Endodermal cell (in vitro differentiated cells): ENCODE data around the gene NFIC. TPM values are rescaled to one million over a fixed set of nuclear protein-coding genes. Genes with fewer than 3 reads are reported as not detected.

Experiments used
- DNase-seq: peaks from one replicate; pipeline ENCODE4 v3.0.0-alpha.2; 2017
- H3K27ac ChIP-seq: 2 replicates; pipeline ENCODE4 v1.5.1; 2013; ENCODE audit warnings: mild to moderate bottlenecking, low read depth, low read length, moderate library complexity
- H3K27me3 ChIP-seq: 2 replicates; pipeline ENCODE4 v1.6.1; 2013; ENCODE audit warnings: mild to moderate bottlenecking, low read length, moderate library complexity; ENCODE audit not compliant: insufficient read depth, control insufficient read depth, poor library complexity, severe bottlenecking
- H3K36me3 ChIP-seq: 2 replicates; pipeline ENCODE4 v1.7.0; 2013; ENCODE audit warnings: mild to moderate bottlenecking, low read length, moderate library complexity; ENCODE audit not compliant: control insufficient read depth, insufficient read depth
- H3K4me1 ChIP-seq: one replicate; pipeline ENCODE4 v1.7.0; 2013; ENCODE audit warnings: low read length; ENCODE audit not compliant: control insufficient read depth, insufficient read depth
- H3K4me3 ChIP-seq: 2 replicates; pipeline ENCODE4 v1.5.1; 2013; ENCODE audit warnings: mild to moderate bottlenecking, low read length, moderate library complexity
- H3K9ac ChIP-seq: 2 replicates; pipeline ENCODE4 v1.6.1; 2013; ENCODE audit warnings: mild to moderate bottlenecking, low read length, moderate library complexity; ENCODE audit not compliant: poor library complexity, severe bottlenecking; ENCODE audit errors: extremely low read depth
- H3K9me3 ChIP-seq: 2 replicates; pipeline ENCODE4 v1.6.1; 2013; ENCODE audit warnings: mild to moderate bottlenecking, low read length, moderate library complexity; ENCODE audit not compliant: control insufficient read depth
- H3K27ac Mint-ChIP-seq: 2 replicates; pipeline ENCODE4 v1.8.0; 2020; ENCODE audit warnings: mixed read lengths
- H3K27me3 Mint-ChIP-seq: 2 replicates; pipeline ENCODE4 v1.8.0; 2021; ENCODE audit warnings: mild to moderate bottlenecking, mixed read lengths; ENCODE audit not compliant: insufficient read depth
- H3K36me3 Mint-ChIP-seq: 2 replicates; pipeline ENCODE4 v1.8.0; 2020; ENCODE audit warnings: low read depth, mixed read lengths
- H3K4me1 Mint-ChIP-seq: 2 replicates; pipeline ENCODE4 v1.8.0; 2020; ENCODE audit warnings: mixed read lengths
- H3K4me3 Mint-ChIP-seq: 2 replicates; pipeline ENCODE4 v1.8.0; 2020; ENCODE audit warnings: mild to moderate bottlenecking, moderate library complexity, mixed read lengths
- H3K9me3 Mint-ChIP-seq: 2 replicates; pipeline ENCODE4 v1.8.0; 2020; ENCODE audit warnings: mild to moderate bottlenecking, mixed read lengths
- WGBS, 2 experiments: methylation state at CpG; one replicate each; pipeline versions ENCODE4 v1.1.5 to v1.1.7; 2013; ENCODE audit warnings: missing lambda C conversion rate in 2 of 2, mixed read lengths in 1 of 2; ENCODE audit not compliant: insufficient coverage in 1 of 2, insufficient read length in 1 of 2; 5-methylcytosine and 5-hydroxymethylcytosine counted together
- total RNA-seq, 2 donors: library from RNA; stranded (reverse); fragmentation: NEBNext Ultra II Directional in 1 of 2; extraction: Animal tissue kit (Norgen Biotek cat#: 25700) in 1 of 2; gene quantifications; 2 replicates in 1 of 2; 3 replicates in 1 of 2; pipeline ENCODE4 v1.2.1, GENCODE V29; 2021
- TF ChIP-seq, protein P1 (sequence below): fragments of 200-600 bp; sonication (generic); conservative IDR thresholded peaks from 2 replicates; pipeline ENCODE4 v1.5.0; 2021; ENCODE audit warnings: antibody characterized with exemption, mild to moderate bottlenecking

Gene NFIC
- total RNA-seq, 2 donors from 2014 or later = 5.2 to 6.6 TPM

DNA sequence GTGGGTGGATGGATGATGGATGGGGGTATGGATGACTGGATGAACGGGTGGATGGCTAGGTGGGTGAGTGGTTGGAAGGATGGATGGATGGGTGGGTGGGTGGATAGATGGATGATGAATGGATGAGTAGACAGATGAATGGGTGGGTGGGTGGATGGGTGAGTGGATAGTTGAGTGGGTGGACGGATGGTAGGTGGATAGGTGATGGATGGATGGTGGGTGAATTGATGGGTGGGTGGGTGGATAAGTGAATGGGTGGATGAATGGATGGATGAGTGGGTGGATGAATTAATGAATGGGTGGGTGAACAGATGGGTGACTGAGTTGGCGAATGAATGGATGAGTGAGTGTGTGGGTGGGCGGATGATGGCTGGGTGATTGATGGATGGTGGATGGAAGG, 109.1 kb downstream of the NFIC start:
- Histone ChIP-seq H3K9me3 (no peaks in the 10 kb centered on the region), H3K36me3 (no peaks in the 10 kb centered on the region), H3K27me3 (peaks cover 11% of the 10 kb centered on the region), H3K27ac (no peak overlapping the region), H3K4me3 (no peak overlapping the region), H3K4me1 (no peaks in the 10 kb centered on the region), H3K9ac (no peak overlapping the region)
- DNase-seq = no peak
- 78 to 83% methylated on average over 4 of the region's 4 CpGs for WGBS, 2 experiments
- peaks cover 11% of the 10 kb centered on the region for H3K27me3 Mint-ChIP-seq
- no peaks in the 10 kb centered on the region for H3K36me3 Mint-ChIP-seq
- no peak overlapping the region for H3K27ac Mint-ChIP-seq
- TF ChIP-seq, protein P1, sequence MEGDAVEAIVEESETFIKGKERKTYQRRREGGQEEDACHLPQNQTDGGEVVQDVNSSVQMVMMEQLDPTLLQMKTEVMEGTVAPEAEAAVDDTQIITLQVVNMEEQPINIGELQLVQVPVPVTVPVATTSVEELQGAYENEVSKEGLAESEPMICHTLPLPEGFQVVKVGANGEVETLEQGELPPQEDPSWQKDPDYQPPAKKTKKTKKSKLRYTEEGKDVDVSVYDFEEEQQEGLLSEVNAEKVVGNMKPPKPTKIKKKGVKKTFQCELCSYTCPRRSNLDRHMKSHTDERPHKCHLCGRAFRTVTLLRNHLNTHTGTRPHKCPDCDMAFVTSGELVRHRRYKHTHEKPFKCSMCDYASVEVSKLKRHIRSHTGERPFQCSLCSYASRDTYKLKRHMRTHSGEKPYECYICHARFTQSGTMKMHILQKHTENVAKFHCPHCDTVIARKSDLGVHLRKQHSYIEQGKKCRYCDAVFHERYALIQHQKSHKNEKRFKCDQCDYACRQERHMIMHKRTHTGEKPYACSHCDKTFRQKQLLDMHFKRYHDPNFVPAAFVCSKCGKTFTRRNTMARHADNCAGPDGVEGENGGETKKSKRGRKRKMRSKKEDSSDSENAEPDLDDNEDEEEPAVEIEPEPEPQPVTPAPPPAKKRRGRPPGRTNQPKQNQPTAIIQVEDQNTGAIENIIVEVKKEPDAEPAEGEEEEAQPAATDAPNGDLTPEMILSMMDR = no peak
- H3K4me1 Mint-ChIP-seq = no peaks in the 10 kb centered on the region
- no peaks in the 10 kb centered on the region for H3K9me3 Mint-ChIP-seq
- H3K4me3 Mint-ChIP-seq = no peak overlapping the region

DNA sequence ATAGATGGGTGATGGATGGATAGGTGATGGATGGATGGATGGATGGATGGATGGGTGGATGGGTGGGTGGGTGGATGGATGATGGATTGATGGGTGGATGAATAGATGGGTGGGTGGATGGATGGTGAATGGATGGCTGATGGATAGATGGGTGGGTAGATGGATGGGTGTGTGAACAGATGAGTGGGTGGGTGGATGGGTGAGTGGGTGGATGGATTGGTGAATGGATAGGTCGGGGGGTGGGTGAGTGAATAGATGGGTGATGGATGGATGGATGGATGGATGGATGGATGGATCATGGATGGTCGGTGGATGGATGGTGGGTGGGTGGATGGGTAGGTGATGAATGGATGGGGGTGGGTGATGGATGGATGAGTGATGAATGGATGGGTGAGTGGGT, 110.4 kb downstream of the NFIC start:
- Mint-ChIP-seq H3K27me3 (peaks cover 6% of the 10 kb centered on the region), H3K4me1 (peaks cover 6% of the 10 kb centered on the region), H3K9me3 (no peaks in the 10 kb centered on the region), H3K36me3 (no peaks in the 10 kb centered on the region), H3K27ac (no peak overlapping the region), H3K4me3 (no peak overlapping the region)
- Histone ChIP-seq H3K4me1 (no peaks in the 10 kb centered on the region), H3K9ac (no peak overlapping the region), H3K4me3 (no peak overlapping the region), H3K27ac (no peak overlapping the region), H3K36me3 (no peaks in the 10 kb centered on the region), H3K27me3 (peaks cover 11% of the 10 kb centered on the region), H3K9me3 (no peaks in the 10 kb centered on the region)
- DNase-seq = no peak
- WGBS, 2 experiments = 68% methylated on average over 2 of the region's 2 CpGs; no CpG with 5 or more reads in 1 of the 2 experiments
- TF ChIP-seq, protein P1 = no peak

- Mint-ChIP-seq H3K36me3 (no peaks in the 10 kb centered on the region), H3K27ac (no peak overlapping the region)
Observed at GRCh38 chr19:3477506-3477905, 111.1 kb downstream of the NFIC start.

More at GRCh38 chr19:3477506-3477905, 111.1 kb downstream of the NFIC start:
- Histone ChIP-seq H3K9me3 (no peaks in the 10 kb centered on the region), H3K9ac (no peak overlapping the region), H3K36me3 (no peaks in the 10 kb centered on the region), H3K27me3 (peaks cover 11% of the 10 kb centered on the region), H3K27ac (no peak overlapping the region), H3K4me1 (no peaks in the 10 kb centered on the region), H3K4me3 (no peak overlapping the region)
- Mint-ChIP-seq H3K27me3 (peaks cover 6% of the 10 kb centered on the region), H3K4me1 (peaks cover 11% of the 10 kb centered on the region), H3K4me3 (no peak overlapping the region), H3K9me3 (no peaks in the 10 kb centered on the region)
- TF ChIP-seq, protein P1 = no peak
- no peak for DNase-seq
